CD4-positive, alpha-beta T cell (primary cell): Measurements from ENCODE around the gene RPTOR. TPM values are rescaled to one million over a fixed set of nuclear protein-coding genes. Genes with fewer than 3 reads are reported as not detected.

Source experiments
- ATAC-seq: fragments of 200-7000 bp; cut with Tn5 transposase; one replicate; pipeline ENCODE4 v1.10.0; 2022; ENCODE audit warnings: mild to moderate bottlenecking; ENCODE audit not compliant: poor library complexity
- CTCF ChIA-PET: fragments of 350-600 bp; sonication (Branson Sonifier 250); formaldehyde crosslinking; loops from one replicate; lab custom pipeline; 2021; ENCODE audit warnings: antibody characterized with exemption, inconsistent platforms; lab: Charles Lee
- POLR2A ChIA-PET: fragments of 350-600 bp; sonication (Branson Sonifier 250); formaldehyde crosslinking; loops from one replicate; lab custom pipeline; 2021; ENCODE audit warnings: antibody characterized with exemption, inconsistent platforms; lab: Charles Lee
- DNase-seq, 14 experiments: peaks; one replicate each; pipeline ENCODE4 v3.0.0-alpha.2; 2013 to 2020; ENCODE audit warnings: mixed read lengths in 2 of 14
- H3K27ac ChIP-seq, 2 donors: one replicate each; pipeline versions ENCODE4 v1.5.1 to v1.7.0; 2013; ENCODE audit warnings: low read length in 2 of 2, low read depth in 1 of 2, mild to moderate bottlenecking in 1 of 2
- H3K27me3 ChIP-seq, 2 experiments: 1 replicate in 1 of 2; 2 replicates in 1 of 2; pipeline versions ENCODE4 v1.6.1 to v1.7.0; 2013; ENCODE audit warnings: low read length in 2 of 2, control low read depth in 1 of 2, mild to moderate bottlenecking in 1 of 2, moderate library complexity in 1 of 2; ENCODE audit not compliant: insufficient read depth in 2 of 2, control insufficient read depth in 1 of 2
- H3K36me3 ChIP-seq: one replicate; pipeline ENCODE4 v1.6.1; 2013; ENCODE audit warnings: low read length, control low read depth; ENCODE audit not compliant: insufficient read depth
- H3K4me1 ChIP-seq: one replicate; pipeline ENCODE4 v1.6.1; 2013; ENCODE audit warnings: low read length, control low read depth; ENCODE audit not compliant: insufficient read depth
- H3K4me3 ChIP-seq: one replicate; pipeline ENCODE4 v1.5.1; 2013; ENCODE audit warnings: mild to moderate bottlenecking, low read length, moderate library complexity
- H3K9me3 ChIP-seq, 2 experiments: 1 replicate in 1 of 2; 2 replicates in 1 of 2; pipeline versions ENCODE4 v1.6.1 to v1.7.0; 2013; ENCODE audit warnings: low read length in 2 of 2, mild to moderate bottlenecking in 2 of 2, control low read depth in 1 of 2, moderate library complexity in 1 of 2; ENCODE audit not compliant: control insufficient read depth in 1 of 2, insufficient read depth in 1 of 2
- H3K27ac Mint-ChIP-seq: one replicate; pipeline ENCODE4 v1.8.0; 2020; ENCODE audit warnings: mixed read lengths
- H3K27me3 Mint-ChIP-seq: one replicate; pipeline ENCODE4 v1.8.0; 2021; ENCODE audit warnings: mixed read lengths
- H3K36me3 Mint-ChIP-seq: one replicate; pipeline ENCODE4 v1.8.0; 2021; ENCODE audit warnings: low read depth, mixed read lengths
- H3K4me1 Mint-ChIP-seq: one replicate; pipeline ENCODE4 v1.8.0; 2021; ENCODE audit warnings: low read depth, mixed read lengths
- H3K4me3 Mint-ChIP-seq: one replicate; pipeline ENCODE4 v1.8.0; 2020; ENCODE audit warnings: mild to moderate bottlenecking, mixed read lengths
- H3K9me3 Mint-ChIP-seq: one replicate; pipeline ENCODE4 v1.8.0; 2020; ENCODE audit warnings: mixed read lengths
- intact Hi-C, 2 experiments: fragments of 100-400 bp; cut with DNase I in 1 of 2; cut with micrococcal nuclease in 1 of 2; formaldehyde crosslinking; loops; one replicate each; pipeline versions ENCODE4 v1.15.1 to v1.9.0; 2023 to 2025; cut with DNase I, micrococcal nuclease
- total RNA-seq, 174 experiments: library from RNA in 2 of 174; stranded (reverse) in 2 of 174; gene quantifications; one replicate each; pipeline ENCODE4 v1.2.3 and lab custom pipeline; 2021 to 2026
- TF ChIP-seq, protein P1 (sequence below): fragments of 200-600 bp; IDR thresholded peaks from one replicate; pipeline ENCODE4 v1.8.0; 2022; ENCODE audit warnings: antibody characterized with exemption, mild to moderate bottlenecking

Gene RPTOR
- total RNA-seq, 2 experiments from 2014 or later: 45.0 to 47.1 TPM

DNA sequence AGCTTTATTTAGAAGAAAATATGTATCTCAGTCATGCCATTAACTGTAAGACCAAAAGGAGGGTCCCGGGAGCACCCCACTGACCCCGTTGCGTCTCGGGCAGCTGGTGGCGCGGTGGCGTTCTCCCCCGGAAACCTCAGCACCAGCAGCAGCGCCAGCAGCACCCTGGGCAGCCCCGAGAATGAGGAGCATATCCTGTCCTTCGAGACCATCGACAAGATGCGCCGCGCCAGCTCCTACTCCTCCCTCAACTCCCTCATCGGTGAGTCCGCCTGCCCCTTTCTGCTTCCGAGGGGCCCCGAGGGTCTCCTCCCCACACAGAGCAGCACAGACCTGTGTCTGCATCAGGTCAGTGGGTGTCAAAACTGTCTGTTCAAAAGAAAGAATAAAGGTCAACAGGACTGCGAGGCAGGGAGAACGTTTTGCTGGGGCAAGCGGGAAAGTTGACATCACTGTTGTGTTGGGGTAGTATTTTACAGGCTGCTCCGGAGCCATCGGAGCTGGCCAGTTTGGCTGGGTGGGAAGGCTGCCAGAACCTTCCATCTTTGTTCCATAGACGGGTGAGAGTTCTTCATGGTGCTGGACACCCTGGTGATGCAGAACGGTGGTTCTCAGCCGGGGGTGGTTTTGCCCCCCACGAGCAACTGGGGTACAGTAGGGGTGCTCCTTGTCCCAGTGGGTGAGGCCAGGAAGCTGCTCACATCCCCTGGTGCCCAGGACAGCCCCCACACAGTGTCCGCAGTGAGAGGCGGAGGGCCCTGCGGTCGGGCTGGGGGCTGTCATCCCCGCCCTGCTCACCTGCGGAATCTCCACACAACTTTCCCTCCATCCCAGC, 349.2 kb downstream of the RPTOR start:
- Mint-ChIP-seq H3K4me3 (no peak overlapping the region), H3K9me3 (no peaks in the 10 kb centered on the region), H3K27me3 (no peaks in the 10 kb centered on the region), H3K4me1 (peaks cover 46% of the 10 kb centered on the region), H3K36me3 (peaks cover 66% of the 10 kb centered on the region), H3K27ac (peak overlapping the region; percentile 93)
- intact Hi-C loops: loop anchor here (2.0 to 10.0 kb wide), 3 partner anchors 109 to 419 kb away; no protein-coding TSS in a partner anchor
- ATAC-seq (no peak), DNase-seq (no peak)
- no peak overlapping the region for H3K4me3 ChIP-seq
- TF ChIP-seq, protein P1, sequence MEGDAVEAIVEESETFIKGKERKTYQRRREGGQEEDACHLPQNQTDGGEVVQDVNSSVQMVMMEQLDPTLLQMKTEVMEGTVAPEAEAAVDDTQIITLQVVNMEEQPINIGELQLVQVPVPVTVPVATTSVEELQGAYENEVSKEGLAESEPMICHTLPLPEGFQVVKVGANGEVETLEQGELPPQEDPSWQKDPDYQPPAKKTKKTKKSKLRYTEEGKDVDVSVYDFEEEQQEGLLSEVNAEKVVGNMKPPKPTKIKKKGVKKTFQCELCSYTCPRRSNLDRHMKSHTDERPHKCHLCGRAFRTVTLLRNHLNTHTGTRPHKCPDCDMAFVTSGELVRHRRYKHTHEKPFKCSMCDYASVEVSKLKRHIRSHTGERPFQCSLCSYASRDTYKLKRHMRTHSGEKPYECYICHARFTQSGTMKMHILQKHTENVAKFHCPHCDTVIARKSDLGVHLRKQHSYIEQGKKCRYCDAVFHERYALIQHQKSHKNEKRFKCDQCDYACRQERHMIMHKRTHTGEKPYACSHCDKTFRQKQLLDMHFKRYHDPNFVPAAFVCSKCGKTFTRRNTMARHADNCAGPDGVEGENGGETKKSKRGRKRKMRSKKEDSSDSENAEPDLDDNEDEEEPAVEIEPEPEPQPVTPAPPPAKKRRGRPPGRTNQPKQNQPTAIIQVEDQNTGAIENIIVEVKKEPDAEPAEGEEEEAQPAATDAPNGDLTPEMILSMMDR: no peak
- ChIA-PET CTCF (interaction anchor here (4.3 kb wide), 1 partner anchor 28 kb away, joined by 14 read pairs; no protein-coding TSS in a partner anchor), POLR2A (interaction anchor here (1.7 kb wide), 1 partner anchor 104 kb away, joined by 6 read pairs; no protein-coding TSS in a partner anchor)
- H3K27me3 ChIP-seq: no peaks in the 10 kb centered on the region
- peak overlapping the region in 1 of 2 donors; percentile 82 for H3K27ac ChIP-seq
- peaks cover 60% of the 10 kb centered on the region for H3K4me1 ChIP-seq
- H3K9me3 ChIP-seq: no peaks in the 10 kb centered on the region
- peaks cover 40% of the 10 kb centered on the region for H3K36me3 ChIP-seq

DNA sequence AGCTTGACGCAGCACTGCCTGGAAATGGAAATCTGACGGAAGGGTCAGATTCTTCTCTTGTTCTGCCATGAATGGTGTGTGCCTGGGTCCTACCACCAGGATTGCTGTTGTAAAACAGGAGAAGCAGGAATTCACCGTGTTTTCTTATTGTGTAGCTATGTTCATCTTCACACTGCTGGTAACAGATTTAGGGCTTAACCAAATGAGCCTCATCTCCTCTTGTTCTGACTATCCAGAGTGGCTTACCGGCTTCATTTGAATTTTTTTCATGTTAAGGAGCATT, 349.7 kb downstream of the RPTOR start:
- DNase-seq (no peak), ATAC-seq (no peak)
- Mint-ChIP-seq H3K4me1 (peaks cover 49% of the 10 kb centered on the region), H3K36me3 (peaks cover 69% of the 10 kb centered on the region), H3K27me3 (no peaks in the 10 kb centered on the region), H3K9me3 (no peaks in the 10 kb centered on the region), H3K27ac (peak overlapping the region; percentile 49), H3K4me3 (no peak overlapping the region)
- H3K27me3 ChIP-seq: no peaks in the 10 kb centered on the region
- ChIA-PET POLR2A (no interaction called here), CTCF (no interaction called here)
- H3K9me3 ChIP-seq: no peaks in the 10 kb centered on the region
- peaks cover 36% of the 10 kb centered on the region for H3K36me3 ChIP-seq
- no peak overlapping the region for H3K27ac ChIP-seq
- TF ChIP-seq, protein P1: no peak
- intact Hi-C loops: loop anchor here (2.0 to 10.0 kb wide), 3 partner anchors 110 to 420 kb away; no protein-coding TSS in a partner anchor
- peaks cover 59% of the 10 kb centered on the region for H3K4me1 ChIP-seq
- H3K4me3 ChIP-seq: no peak overlapping the region

DNA sequence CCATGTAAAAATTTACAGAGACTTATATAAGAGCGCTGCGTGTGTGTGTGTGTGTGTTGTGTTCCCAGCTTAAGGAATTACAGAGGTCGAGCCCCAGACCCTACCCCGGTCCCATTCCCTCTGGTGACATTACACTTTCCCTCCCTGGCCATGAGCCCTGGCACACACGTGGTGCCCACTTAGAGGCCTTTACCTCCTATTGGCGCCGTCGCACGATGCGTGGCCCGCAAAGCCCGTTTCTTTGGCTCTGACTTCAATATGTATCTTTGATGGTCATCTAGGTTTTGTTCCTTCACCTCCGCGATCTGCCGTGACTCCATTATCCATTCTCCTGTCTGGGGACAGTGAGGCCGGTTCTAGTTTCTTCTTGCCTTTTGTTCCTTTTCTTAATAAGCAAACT, 350.1 kb downstream of the RPTOR start:
- Histone ChIP-seq H3K27ac (no peak overlapping the region), H3K4me1 (peaks cover 59% of the 10 kb centered on the region), H3K36me3 (peaks cover 39% of the 10 kb centered on the region), H3K27me3 (no peaks in the 10 kb centered on the region), H3K9me3 (no peaks in the 10 kb centered on the region), H3K4me3 (no peak overlapping the region)
- no peaks in the 10 kb centered on the region for H3K27me3 Mint-ChIP-seq
- H3K9me3 Mint-ChIP-seq: no peaks in the 10 kb centered on the region
- ChIA-PET CTCF (no interaction called here), POLR2A (no interaction called here)
- DNase-seq (no peak), ATAC-seq (no peak)
- TF ChIP-seq, protein P1: no peak
- peaks cover 52% of the 10 kb centered on the region for H3K4me1 Mint-ChIP-seq
- peak overlapping the region; percentile 49 for H3K27ac Mint-ChIP-seq
- peaks cover 73% of the 10 kb centered on the region for H3K36me3 Mint-ChIP-seq
- intact Hi-C loops: loop anchor here (2.0 to 10.0 kb wide), 3 partner anchors 110 to 420 kb away; no protein-coding TSS in a partner anchor
- H3K4me3 Mint-ChIP-seq: no peak overlapping the region
